Umbilical cord (tissue), 2 donors: ENCODE data around the gene IMMP2L. TPM values are rescaled to one million over a fixed set of nuclear protein-coding genes. Genes with fewer than 3 reads are reported as not detected.
A peak's percentile ranks its signal among the peaks of the same experiment; 100 is the strongest.
"Not testable (repeated sequence)": the region's sequence is repeated elsewhere in the genome, so short reads cannot be mapped to it uniquely, and the experiment has no call there.

ENCODE experiments used
- DNase-seq: peaks from one replicate; pipeline ENCODE4 v3.0.0-alpha.2; 2015; ENCODE audit warnings: low spot score
- total RNA-seq: library from RNA; depleted of rRNA; stranded (reverse); fragments of >200 nt; gene quantifications from one replicate; pipeline ENCODE4 v1.2.3, GENCODE V29; 2014; ENCODE audit warnings: low replicate concordance; ENCODE audit not compliant: insufficient read depth

IMMP2L gene
- total RNA-seq, 1 donor from 2014 or later, result 31.1 TPM

DNA sequence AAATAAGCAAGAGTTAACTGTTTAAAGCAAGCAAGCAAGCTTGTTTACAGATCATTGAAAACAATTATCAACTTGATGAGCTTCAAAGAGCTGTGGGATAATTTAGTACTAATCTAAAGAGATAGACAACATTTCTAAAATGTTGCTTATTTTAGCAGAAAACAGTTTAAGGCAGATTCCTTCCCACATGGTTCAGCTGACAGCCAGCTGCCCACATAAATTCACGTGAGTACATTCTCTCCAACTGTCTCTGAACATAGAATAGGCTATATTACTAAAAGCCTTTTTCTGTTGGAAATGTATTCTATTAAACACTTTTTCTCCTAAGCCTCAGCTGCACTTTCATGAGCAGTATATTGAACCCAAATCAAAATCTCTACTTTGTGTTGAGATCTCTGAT is 297.3 kb downstream of the IMMP2L start:
- no peak for DNase-seq

DNA sequence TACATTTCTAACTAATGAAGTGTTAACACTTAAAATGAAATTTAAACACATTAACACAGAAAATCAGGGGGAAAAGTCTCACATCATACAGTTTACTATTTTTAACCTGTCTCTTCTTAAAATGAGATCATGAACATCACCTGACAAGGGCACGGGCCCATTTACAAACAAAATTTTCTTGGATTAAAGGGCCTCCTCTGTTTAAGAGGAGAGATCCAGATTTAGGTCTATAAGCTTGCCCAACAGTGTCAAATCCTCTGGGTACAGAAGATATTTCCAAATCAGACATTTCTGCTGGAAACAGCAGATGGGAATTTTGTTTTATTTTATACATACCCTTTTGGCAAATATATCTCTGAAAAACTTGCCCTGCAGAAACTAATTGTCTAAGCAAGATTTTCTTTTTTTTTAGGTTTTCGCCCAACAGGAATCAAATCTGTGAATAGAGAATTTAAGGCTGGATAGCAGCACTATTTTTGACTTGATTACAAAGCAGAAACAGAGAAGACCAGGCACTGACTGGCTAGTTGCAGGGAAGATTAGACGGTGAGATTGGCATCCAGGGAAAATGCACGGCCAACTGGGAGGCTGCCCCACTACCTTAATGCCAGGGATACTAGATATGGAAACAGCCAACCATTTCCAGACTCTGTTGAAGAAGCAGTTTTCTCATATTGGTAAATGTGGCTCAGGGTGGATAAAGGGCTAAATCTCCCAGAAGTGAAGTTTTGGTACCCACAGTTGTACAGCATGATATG is 298.0 kb downstream of the IMMP2L start:
- DNase-seq, result no peak

DNA sequence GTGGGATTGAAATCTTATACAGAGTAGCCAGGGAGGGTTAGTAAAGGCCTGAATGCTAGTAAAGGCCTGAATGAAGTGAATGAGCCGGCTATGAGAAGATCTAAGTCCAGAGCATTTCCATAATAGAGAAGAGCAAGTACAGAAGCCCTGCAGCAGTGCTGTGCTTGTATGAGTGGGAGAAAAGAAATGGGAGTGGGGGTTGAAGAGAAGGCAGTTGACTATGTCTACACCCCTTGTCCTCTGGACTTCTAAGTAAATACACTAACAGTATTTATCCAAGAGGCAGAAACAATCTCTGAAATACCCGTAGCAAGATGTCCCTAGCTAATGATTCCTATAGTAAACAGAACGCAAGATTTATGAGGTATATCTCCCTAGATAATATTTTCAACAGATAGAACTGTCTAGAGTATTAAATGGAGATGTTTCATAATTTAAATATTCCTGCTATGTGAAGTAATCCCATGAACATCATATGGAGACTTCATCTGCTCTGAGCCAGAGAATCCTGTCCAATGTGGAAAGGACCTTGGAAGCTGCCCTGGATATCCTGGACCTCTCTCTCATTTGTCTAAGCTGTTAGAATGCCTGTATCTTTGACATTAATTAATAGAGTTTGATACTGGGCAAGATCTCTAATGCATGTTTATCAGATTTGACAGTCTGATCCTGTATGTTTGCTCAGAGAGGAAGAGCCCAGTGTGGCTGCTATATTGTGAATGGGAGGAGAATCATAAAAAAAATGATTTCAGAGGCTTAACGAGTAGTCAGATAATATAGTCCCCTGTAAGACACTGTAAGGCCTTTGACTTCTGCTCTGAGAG is 299.8 kb downstream of the IMMP2L start:
- peak; percentile 80 for DNase-seq

DNA sequence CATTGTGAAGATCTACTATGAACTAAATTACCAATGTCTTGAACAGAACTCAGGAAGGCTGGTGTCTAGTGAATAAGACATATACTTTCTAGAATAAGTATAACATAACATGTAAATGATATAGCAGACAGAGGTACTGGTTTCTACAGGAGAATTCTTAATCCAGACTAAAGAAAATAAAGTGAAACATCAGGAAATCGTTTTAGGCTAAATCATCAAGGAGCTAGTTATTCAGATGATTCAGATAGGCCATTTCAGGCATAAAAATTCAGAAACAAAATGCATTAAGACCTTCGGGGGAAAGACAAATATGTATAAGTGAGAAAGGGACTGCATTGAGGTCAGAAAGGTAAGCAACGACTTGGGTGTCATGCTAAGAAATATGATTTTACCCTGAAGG is 300.8 kb downstream of the IMMP2L start:
- DNase-seq, result no peak

DNA sequence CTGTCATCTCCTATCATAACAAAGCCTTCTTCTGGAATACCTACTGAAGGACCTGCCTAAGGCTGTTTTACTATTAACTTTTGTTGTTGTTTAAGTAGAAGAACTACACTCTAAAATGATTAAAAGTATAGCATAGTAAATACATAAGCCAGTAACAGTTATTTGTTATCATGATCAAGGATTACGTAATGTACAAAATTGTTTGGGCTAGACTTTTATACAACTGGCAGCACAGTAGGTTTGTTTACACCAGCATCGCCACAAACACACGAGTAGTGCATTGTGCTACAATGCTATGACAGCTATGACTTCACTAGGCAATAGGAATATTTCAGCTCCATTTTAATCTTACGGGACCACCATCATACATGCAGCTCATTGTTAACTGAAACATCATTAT is 302.3 kb downstream of the IMMP2L start:
- DNase-seq, result no peak

DNA sequence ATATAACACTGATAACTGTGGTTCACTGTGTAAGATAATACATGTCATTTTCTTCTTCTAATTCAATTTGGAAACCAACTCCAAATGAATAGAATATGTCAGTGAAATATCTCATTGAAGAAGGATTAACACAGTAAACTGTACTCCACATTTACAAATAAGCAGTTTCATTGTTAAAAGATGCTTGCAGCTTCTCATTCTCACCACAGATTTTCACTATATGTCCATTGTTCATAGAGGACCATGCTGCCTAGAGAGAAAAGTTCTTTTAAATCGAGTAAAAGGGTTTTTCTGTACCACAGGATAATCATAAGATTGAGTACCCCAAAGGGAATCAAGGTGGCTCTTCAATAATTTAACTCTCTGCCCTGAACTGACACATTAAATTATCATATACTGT is 305.9 kb downstream of the IMMP2L start:
- no peak for DNase-seq

DNA sequence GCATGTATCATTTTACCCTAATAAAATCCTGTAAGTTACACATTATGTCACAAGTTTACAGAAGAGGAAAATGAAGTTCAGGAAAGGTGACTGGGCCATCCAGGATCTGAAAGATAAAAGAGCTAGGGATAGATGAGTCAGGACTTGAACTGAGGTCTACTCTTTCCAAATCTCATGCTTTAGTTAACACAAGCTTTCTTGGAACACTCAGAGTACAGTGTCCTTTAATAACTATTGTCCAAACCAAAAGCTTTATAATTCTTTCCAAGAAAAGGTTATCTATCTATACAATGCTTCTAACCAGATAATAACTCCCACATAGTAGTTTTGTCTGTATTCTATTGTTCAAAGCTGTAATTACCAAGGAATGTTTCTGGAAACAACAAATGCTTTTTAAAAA is 306.7 kb downstream of the IMMP2L start:
- DNase-seq, result no peak

DNA sequence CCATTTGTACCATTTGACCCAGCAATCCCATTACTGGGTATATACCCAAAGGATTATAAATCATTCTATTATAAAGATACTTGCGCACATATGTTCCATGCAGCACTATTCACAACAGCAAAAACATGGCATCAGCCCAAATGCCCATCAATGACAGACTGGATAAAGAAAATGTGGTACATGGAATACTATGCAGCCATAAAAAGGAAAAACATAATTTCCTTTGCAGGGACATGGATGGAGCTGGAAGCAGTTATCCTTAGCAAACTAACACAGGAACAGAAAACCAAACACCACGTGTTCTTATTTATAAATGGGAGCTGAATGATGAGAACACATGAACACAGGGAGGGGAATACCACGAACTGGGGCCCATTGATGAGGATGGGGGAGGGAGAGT is 310.9 kb downstream of the IMMP2L start:
- not testable (repeated sequence) for DNase-seq

DNA sequence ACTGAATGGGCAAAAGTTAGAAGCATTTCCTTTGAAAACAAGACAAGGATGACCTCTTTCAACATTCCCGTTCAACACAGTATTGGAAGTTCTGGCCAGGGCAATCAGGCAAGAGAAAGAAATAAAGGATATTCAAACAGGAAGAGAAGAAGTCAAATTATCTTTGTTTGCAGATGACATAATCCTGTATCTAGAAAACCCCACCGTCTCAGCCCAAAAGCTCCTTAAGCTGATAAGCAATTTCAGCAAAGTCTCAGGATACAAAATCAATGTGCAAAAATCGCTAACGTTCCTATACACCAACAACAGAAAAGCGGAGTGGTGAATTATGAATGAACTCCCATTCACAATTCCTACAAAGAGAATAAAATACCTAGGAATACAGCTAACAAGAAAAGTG is 312.5 kb downstream of the IMMP2L start:
- DNase-seq, result not testable (repeated sequence)

DNA sequence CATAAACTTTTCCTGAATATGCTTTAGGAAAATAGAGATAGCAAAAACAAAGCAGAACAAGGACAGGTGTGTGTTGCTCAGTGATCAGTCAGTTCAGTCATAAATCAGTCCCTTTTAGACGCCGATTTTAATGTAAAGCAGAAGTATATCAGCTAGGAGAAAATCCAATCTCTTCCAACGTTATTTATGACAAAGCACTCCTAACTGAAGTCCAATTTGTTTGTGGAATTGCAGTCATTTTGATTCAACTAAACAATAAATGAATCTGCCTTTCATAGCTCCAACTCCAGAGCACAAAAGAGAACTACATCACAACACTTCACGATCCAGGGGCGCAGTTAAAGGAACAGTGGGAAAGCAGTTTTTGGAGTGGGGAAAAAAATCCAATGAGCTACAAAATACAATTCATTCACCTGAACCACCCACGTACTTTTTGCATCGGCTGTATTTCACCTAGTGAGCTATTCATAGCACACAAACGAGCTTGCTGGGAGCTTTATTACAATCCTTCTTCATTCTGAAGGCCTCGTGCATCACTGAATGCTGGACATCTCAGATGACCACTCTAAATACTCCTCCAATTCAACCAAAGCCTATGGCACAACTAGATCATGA is 320.0 kb downstream of the IMMP2L start:
- DNase-seq, result no peak

DNA sequence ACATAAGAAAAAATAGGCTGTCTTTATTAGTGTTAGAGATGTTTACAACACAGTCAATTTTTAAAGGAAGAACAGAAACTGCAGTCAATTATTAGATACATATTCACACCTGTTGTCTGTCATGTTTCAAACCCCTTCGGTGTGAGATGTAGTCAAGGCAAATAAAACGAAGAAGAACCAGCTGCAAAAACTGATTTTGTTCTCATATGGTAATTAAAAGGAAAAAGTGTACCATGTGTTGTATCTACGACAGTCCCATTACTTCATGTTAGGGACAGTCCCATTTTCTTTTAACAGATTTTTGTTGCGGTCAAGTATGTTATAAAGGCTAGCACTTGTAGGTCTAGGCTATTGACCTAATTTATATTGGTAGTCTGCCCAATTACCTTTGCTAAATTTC is 321.9 kb downstream of the IMMP2L start:
- no peak for DNase-seq

DNA sequence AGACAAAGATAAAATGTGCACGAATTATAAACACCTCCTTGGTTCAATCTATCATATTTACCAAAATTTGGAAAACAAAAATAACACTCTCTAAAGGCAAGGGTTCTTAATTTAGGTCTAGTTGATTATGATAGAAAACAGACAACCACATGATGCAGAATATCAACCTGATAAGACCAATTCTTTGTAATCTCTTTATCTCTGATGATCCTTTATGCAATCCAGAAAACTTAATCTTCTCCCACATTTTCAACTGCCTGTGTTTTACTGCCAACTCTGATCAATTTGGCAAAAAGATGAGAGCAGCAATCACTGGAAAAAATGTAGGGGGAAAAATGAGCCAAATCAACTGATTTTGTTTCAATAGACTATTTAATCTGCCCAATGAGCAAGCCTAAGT is 322.9 kb downstream of the IMMP2L start:
- DNase-seq, result peak; percentile 57

DNA sequence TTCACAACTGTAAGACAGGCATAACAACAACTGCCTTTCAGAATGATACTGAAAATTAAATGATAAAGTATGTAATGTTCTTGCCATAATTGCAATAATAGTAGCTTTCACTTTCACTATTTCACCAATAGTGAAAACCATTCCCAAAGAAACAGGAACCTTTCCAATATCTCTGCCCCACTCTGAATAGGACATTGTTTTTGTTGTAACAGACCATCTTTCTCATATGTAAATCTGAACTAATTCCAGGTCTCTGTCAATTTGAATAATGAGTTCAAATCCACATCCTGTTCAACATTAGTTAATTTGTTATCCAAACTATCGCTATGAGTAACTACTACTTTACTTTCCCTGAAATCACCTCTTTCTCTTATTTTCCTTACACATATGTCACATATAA is 323.4 kb downstream of the IMMP2L start:
- no peak for DNase-seq

DNA sequence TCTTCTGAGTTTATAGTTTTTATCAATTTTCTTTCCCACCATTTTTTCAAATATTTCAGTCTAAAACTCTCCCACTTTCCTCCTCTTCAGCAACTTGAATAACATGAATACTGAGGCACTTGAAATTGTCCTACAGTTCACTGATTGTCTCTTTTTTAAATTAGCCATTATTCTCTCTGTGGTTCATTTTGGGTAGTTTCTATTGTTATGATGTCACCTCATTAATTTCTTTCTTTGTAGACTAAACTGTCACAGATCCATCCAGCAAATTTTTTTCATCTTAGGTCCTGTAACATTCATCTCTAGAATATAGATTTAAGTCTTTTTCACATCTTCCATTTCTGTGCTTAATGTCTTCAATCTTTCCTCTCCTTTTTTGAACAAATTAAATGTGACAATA is 326.6 kb downstream of the IMMP2L start:
- no peak for DNase-seq

DNA sequence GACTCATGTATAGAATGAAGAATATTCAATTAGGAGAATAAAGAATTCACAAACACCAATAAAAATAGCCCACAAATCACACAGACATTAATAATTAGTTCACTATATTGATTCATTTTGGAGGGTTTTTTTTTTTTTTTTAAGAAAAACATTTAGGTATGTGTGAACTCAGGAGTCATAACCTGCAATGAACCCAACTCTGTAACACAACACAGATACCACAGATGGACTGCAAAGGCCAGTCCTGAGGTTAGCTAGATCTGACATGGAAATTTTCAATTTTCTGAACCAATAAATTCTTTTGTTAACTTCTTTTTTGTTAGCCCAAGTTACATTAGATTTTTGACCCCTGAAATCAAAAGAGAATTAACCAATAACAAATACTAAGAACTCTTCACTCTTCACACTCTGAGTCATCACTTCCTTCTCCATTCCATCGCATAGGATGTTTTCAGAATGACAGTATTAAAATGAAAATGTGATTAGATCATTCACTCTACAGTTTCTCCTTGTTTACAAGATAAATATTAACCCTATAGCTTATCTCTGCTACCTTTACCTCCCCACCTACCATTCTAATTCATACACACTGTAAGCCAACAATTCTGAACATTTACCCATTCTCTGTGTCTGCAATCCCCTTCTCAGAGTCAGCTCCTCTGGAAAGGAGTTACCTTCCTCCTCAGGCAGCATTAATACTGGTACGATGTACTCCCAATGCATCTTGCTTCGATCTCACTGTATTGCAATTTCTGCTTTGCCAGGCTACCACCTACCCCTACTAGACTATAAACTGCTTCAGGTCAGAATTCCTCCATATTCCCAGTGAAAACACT is 329.8 kb downstream of the IMMP2L start:
- DNase-seq, result no peak

DNA sequence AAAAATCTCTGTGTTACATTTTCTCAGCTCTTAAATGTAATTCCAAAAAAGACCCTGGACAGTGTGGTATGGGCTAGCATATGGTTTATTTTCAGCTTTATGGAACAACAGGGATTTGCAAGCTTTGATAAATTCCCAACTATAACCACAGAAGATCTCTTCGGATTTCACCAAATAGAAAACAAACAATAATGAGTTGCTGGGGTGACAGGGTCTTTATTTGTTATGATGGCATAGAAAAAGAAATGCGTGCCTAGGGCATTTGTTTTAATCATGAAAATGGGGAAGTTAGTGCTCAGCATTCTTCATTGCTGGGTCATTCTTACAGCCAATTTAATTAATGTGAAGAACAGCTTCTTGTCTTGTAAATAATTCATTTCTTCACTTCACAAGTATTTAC is 332.4 kb downstream of the IMMP2L start:
- peak; percentile 84 for DNase-seq

DNA sequence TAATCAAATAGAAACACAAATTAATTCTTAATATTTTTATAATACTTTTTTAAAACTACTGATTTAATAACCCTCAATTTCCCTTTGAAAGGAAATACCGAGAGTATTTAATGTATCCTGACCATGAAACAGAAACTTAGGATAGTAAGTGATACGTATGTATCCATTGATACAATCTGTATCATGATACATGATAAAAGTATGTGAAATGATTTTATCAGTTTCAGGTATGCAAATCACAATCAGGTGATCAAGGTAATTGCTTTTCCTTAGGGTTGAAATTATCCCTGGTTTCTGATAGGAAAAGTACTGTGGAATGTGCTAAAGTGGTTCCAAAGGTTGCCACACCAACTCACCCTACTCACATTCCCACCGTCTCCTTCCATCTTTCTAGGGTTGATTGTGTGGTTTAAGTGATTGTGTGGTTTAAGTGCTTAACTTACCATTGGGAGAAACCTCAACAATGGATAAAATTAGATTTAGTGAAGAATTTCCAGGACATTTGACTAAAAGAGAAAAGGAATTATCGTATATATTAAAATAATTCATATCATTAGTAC is 333.0 kb downstream of the IMMP2L start:
- no peak for DNase-seq

DNA sequence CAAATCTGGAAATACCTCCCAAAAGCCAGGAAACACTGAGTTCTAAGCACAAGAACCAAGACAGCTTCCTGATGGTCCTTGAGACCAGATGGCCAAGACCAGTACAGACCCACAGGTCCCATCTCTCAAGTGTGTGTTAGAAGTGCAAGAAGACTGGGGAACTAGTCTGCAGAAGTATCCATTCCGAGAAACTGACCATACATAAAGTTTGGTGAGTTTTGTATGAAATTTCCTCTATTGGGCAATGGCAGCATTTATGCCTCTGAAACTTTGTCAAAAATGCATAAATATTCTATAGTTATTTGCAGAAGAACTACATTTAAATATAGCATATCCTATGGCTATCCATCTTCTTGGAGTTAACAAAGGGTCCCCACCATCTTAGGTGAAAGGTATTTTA is 333.9 kb downstream of the IMMP2L start:
- DNase-seq, result no peak

DNA sequence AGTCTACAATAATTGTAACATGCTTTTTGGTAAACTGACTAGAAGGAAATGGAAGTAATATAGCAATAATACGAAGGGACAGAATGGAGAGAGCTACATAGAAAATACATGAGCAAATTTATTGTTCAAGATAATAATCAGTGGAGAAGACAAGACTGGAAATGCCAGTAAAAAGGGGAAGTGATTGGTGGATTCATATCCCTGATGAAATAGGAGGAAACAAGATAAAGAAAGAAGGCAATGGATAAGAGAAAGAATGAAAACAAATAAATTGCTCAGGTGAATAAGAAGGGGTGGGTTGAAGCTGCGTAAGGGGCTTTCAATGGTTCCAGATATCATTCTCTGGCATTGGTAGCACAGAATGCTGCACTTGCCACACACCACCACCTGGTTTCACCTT is 335.5 kb downstream of the IMMP2L start:
- DNase-seq, result no peak

DNA sequence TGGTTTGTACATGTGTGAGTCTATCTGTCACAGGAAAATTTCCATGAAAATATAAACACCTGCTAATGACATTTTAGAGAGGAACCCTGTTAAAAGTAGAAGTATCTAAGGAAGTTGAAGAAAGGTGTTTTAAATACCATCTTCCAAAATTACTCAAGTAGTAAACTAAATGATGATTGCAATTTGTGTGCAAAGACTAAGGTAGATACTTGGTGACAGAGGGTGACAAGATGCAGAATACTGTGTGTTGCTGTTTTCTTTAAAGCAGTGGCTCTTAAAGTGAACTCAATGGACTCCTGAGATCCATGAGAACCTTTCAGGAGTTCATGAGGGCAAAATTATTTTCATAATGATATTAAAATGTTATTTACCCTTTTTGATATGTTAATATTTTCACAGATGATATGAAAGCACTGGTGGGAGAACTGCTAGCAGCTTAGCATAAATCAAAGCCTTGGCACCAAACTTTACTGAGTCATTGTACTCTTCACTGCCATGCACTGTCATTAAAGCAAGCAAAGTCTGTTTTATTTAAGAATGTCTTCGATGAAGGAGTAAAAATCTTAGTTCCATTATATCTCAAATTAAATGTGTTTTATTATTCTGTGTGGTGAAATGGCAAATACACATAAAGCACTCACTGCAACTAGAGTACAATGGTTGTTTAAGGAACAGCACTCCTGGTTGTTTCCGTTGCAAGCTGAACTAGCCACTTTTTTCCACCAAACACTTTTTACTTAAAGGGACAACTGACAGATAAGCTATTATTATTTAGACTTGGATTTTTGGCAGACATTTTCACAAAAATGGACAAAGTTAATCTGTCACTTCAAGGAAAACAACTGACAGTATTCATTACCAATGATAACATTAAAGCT is 337.7 kb downstream of the IMMP2L start:
- DNase-seq, result no peak
